ENCODE measurements around the gene PHOX2A. TPM values are rescaled to one million over a fixed set of nuclear protein-coding genes. Genes with fewer than 3 reads are reported as not detected.

The PHOX2A gene
- total and polyA plus RNA-seq, 2 donors (not counting 1 experiment from before 2014, with no cell fraction given) = not detected

GRCh38 chr11:72231396-72232259 lies 12.3 kb downstream of the PHOX2A start:
- Histone ChIP-seq H3K9me3 (ENCODE audit: control insufficient read depth, insufficient read depth, low read depth, low read length) (no peaks in the 10 kb centered on the region), H3K27me3 (ENCODE audit: control insufficient read depth, insufficient read depth, low read length) (no peaks in the 10 kb centered on the region), H2AFZ (ENCODE audit: low read length) (no peak overlapping the region), H3K36me3 (ENCODE audit: control insufficient read depth, insufficient read depth, low read length) (peaks cover 58% of the 10 kb centered on the region), H3K4me1 (ENCODE audit: control insufficient read depth, extremely low read depth, insufficient read depth, low read length) (peaks cover 2% of the 10 kb centered on the region), H3K27ac (ENCODE audit: insufficient read depth, low read length) (no peak overlapping the region), H3K4me3 (replicated peaks in 1 of 4; ENCODE audit: control extremely low read depth in 1 of 4, insufficient read depth in 1 of 4, low read depth in 3 of 4, low read length in 4 of 4) (no peak overlapping the region), H3K9ac (ENCODE audit: insufficient read depth, low read length) (no peak overlapping the region), H4K20me1 (ENCODE audit: control insufficient read depth, extremely low read depth, insufficient read depth, low read length) (peaks cover 2% of the 10 kb centered on the region), H3K4me2 (ENCODE audit: extremely low read depth, insufficient read depth, low read length) (no peak overlapping the region), H3K79me2 (ENCODE audit: control insufficient read depth, insufficient read depth, low read length) (peaks cover 9% of the 10 kb centered on the region)
- no peak for TF ChIP-seq EZH2 (IDR thresholded peaks at IDR 0.05; ENCODE audit: low read length, missing control alignments)
- no peak for DNase-seq (ENCODE audit: low read depth in 2 of 2)

GRCh38 chr11:72230764-72231365 lies 13.1 kb downstream of the PHOX2A start:
- DNase-seq (ENCODE audit: low read depth in 2 of 2) = no peak
- no peak overlapping the region for H3K9ac ChIP-seq (ENCODE audit: insufficient read depth, low read length)
- no peaks in the 10 kb centered on the region for H3K27me3 ChIP-seq (ENCODE audit: control insufficient read depth, insufficient read depth, low read length)
- H3K4me3 ChIP-seq (replicated peaks in 1 of 4; ENCODE audit: control extremely low read depth in 1 of 4, insufficient read depth in 1 of 4, low read depth in 3 of 4, low read length in 4 of 4) = no peak overlapping the region
- peaks cover 2% of the 10 kb centered on the region for H3K4me1 ChIP-seq (ENCODE audit: control insufficient read depth, extremely low read depth, insufficient read depth, low read length)
- no peak overlapping the region for H3K27ac ChIP-seq (ENCODE audit: insufficient read depth, low read length)
- peaks cover 2% of the 10 kb centered on the region for H4K20me1 ChIP-seq (ENCODE audit: control insufficient read depth, extremely low read depth, insufficient read depth, low read length)
- TF ChIP-seq EZH2 (IDR thresholded peaks at IDR 0.05; ENCODE audit: low read length, missing control alignments) (no peak), CTCF (conservative IDR thresholded peaks at IDR 0.05 in 1 of 2, IDR thresholded peaks at IDR 0.05 in 1 of 2; ENCODE audit: low read depth in 1 of 2, low read length in 2 of 2) (no peak)
- H3K4me2 ChIP-seq (ENCODE audit: extremely low read depth, insufficient read depth, low read length) = no peak overlapping the region
- peaks cover 58% of the 10 kb centered on the region for H3K36me3 ChIP-seq (ENCODE audit: control insufficient read depth, insufficient read depth, low read length)
- no peaks in the 10 kb centered on the region for H3K9me3 ChIP-seq (ENCODE audit: control insufficient read depth, insufficient read depth, low read depth, low read length)
- H2AFZ ChIP-seq (ENCODE audit: low read length) = no peak overlapping the region
- peaks cover 16% of the 10 kb centered on the region for H3K79me2 ChIP-seq (ENCODE audit: control insufficient read depth, insufficient read depth, low read length)

- peaks cover 2% of the 10 kb centered on the region for H4K20me1 ChIP-seq (ENCODE audit: control insufficient read depth, extremely low read depth, insufficient read depth, low read length)
- H3K4me1 ChIP-seq (ENCODE audit: control insufficient read depth, extremely low read depth, insufficient read depth, low read length) = peaks cover 5% of the 10 kb centered on the region
- no peak overlapping the region for H3K9ac ChIP-seq (ENCODE audit: insufficient read depth, low read length)
- TF ChIP-seq EZH2 (IDR thresholded peaks at IDR 0.05; ENCODE audit: low read length, missing control alignments) (no peak), CTCF (conservative IDR thresholded peaks at IDR 0.05 in 1 of 2, IDR thresholded peaks at IDR 0.05 in 1 of 2; ENCODE audit: low read depth in 1 of 2, low read length in 2 of 2) (no peak)
- peaks cover 57% of the 10 kb centered on the region for H3K36me3 ChIP-seq (ENCODE audit: control insufficient read depth, insufficient read depth, low read length)
- H3K9me3 ChIP-seq (ENCODE audit: control insufficient read depth, insufficient read depth, low read depth, low read length) = no peaks in the 10 kb centered on the region
- H3K27ac ChIP-seq (ENCODE audit: insufficient read depth, low read length) = no peak overlapping the region
- no peak overlapping the region for H3K4me3 ChIP-seq (replicated peaks in 1 of 4; ENCODE audit: control extremely low read depth in 1 of 4, insufficient read depth in 1 of 4, low read depth in 3 of 4, low read length in 4 of 4)
- peaks cover 23% of the 10 kb centered on the region for H3K79me2 ChIP-seq (ENCODE audit: control insufficient read depth, insufficient read depth, low read length)
- H3K27me3 ChIP-seq (ENCODE audit: control insufficient read depth, insufficient read depth, low read length) = no peaks in the 10 kb centered on the region
- no peak for DNase-seq (ENCODE audit: low read depth in 2 of 2)
- no peak overlapping the region for H2AFZ ChIP-seq (ENCODE audit: low read length)
- H3K4me2 ChIP-seq (ENCODE audit: extremely low read depth, insufficient read depth, low read length) = no peak overlapping the region
These were observed 13.8 kb downstream of the PHOX2A start for GRCh38 chr11:72229925-72230763.
